NCI-H82 treated with DMSO at 0.1 percent for 48 hours (cell line): ENCODE results near the gene RNASEH2A.

Source experiments
- DNase-seq: peaks from one replicate; lab custom pipeline; 2025; ENCODE audit not compliant: unreplicated experiment; lab: John Stamatoyannopoulos, UW

RNASEH2A gene

DNA sequence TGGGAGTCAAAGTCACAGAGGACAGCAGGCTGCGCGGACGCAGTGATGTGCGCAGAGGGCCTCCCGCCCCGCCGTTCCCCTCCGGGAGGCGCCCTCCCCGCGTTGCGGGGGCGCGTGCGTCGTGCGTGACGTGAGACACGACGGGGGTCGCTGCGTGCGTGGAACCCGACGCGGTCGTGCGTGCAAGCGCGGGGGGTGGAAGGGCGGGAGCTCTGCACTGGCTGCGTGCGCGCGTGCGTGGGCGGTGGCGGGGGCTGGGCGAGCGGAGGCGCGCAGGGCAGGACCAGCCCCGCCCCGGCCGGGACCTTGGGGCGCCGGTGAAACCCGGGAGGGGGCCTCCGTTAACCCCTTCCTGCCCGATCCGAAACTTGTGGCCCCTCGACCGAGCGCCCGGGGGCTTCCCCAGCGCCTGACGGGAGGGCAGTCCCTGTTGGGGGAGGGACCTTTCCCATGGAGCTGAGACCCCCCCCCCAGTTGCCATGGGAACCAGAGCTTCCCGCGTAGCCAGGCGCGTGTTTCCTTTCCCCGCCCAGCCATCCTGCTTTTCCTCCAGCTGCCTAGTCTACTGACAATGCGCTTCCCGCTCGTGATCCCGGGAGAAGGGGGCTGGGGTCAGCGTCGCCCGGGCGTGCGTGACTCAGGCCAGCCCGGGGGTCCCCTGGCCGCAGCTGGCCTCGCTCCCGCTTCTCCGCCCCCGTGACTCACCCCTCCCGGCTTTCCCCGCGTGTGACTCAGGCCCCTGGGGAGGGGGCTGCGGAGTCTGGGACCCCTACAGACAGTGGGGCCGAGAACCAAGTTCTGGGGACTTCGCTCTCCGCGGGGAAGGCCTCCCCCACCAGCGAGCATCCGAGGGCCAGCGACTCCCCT lies 23.7 kb upstream of the RNASEH2A start:
- DNase-seq = peak; percentile 69

DNA sequence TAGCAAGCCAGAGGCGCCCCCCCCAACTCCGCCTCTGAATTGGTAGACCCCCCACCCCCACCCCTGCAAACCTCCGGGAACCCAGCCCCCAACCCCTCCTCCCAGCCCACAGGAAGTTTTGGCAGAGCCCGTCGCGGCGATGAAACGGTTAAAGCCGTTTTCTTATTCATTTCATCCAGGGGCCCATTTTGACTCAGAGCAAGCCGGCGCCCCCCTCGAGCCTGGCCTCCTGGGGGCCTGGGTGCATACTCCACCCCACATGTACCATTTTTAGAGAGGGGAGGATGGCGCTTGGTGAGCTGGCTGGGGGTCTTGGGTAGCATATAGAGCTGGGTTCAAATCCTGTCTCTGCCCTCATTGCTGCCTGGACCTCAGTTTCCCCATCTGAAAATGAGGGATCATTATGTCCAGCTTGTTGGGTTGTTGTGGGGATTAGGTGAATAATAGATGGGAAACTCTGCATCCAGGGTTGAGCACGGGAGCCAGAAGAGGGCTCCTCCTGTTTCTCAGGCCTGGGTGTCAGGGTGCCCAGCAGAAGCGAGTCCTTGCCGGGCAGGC lies 23.0 kb upstream of the RNASEH2A start:
- DNase-seq = no peak

DNA sequence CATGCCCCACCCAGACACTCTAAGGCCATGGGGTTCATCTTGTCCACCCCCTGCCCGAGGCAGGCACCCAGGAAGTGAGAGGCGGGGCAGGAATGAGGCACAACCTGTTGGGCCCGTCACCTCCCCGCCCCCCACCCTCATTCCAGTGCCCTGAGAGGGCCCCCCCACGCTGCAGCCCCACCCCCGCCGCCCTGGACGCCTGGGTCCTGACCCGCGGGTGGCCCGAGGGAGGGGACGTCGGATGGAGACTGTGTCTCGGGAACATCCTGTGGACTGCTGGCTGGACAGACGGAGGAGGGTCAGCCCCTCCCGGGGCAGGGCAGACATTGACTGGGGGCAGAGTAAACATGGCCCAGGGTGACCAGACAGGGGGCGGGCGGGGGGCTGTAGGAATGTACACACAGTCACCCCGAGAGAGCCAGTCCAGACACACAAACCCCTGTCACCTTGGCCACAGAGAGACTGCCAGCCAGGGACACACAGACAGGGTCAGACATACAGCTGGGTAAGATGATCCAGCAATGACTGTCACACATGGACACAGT lies 22.5 kb upstream of the RNASEH2A start:
- DNase-seq = no peak

DNA sequence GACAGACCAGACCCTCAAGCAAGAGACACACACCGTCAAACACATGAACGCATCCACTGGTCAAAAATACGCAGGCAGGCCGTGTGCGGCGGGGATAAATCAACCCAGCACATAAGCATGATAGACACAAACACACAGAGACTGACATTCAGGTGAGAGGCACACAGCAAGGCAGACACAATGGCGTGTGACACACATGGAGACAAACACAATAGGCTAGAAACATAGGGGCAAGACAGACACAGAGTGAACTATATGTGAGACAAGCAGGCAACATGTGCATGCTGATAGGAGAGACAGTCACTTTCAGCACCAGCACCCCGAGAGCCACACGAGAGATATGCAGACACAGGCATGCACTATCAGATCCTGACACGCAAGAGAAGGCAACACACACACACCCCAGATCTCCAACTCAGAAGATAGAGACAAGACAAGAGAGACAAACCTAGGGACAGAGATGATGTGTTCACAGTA lies 22.0 kb upstream of the RNASEH2A start:
- DNase-seq = no peak

DNA sequence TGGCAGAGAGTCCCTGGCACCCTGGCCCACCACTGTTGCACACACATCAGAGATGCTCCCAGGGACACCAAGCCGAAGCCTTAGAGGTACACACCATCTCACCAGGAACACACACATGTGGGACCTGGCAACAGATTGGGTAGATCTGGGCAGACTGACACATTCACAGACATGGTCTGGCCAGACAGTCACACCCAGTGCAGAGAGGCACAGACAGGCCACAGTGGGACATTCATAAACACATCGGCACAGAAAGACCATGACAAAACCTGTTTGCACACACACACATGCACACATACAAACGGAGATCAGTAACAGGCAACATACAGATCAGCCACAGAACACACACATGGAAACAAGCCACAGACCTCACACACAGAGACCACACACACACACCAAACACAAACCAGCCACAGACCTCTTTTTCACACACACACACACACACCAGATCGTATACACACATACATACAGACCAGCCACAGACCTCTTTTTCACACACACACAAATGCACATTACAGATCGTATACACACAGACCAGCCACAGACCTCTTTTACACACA lies 21.4 kb upstream of the RNASEH2A start:
- DNase-seq = no peak

DNA sequence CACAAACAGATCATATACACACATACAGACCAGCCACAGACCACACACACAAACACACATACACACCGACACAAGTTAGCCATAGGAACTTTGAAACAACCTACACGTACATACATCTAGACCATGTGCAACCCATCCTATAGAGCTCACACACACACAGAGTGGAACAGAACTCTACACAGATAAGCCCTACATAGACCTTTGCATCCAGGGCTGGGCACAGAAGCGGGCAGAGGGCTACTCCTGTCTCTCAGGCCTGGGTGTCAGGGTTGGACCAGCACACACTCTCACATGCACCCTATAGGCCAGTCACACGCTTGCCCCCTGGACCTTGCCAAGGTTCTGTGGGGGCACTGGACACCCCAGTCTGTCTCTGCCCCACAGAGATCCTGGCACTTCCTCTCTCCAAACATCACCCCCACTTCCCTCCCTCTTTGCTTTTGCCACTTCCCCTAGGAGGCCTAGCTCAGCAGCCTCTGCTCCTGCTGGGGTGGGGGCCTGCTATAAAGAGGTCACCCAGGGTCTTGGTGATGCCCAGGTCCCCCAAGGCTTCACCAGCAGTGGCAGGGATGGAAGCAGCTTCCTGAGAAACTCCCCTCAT lies 20.9 kb upstream of the RNASEH2A start:
- no peak for DNase-seq

DNA sequence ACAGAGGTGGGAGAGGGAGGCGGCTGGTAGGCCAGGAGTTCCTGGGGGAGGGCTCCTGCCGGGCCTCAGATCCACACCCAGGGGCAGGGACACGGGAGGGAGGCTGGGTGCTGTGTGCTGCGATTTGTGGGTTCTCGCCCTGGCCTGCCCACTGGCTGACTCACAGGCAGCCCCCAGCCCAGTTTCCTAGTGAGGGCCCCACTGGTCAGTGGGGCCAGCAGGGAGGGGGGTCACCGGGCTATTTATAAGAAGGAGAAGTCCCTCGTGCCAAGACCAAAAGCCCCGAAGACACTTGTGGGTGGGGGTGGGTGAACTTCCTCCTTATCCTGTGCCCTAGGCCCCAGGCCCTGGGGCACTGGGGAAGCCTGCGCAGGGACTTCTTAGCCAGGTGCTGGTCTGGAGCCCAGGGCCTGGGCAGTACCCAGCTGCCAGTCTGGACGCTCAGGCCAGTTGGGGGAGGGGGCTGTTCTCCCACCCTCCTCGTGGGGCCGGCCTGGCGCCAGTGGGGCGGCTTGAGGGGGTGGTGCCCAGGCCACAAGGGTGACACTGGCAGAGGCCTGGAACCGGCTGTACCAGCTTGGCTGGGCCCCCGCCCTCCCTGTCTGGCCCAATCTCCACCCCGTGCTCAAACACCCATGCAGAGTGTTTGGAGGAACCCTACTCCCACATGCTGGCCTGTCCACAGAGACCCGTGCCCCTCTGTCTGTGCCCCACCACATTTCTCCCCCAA lies 20.1 kb upstream of the RNASEH2A start:
- DNase-seq = no peak

DNA sequence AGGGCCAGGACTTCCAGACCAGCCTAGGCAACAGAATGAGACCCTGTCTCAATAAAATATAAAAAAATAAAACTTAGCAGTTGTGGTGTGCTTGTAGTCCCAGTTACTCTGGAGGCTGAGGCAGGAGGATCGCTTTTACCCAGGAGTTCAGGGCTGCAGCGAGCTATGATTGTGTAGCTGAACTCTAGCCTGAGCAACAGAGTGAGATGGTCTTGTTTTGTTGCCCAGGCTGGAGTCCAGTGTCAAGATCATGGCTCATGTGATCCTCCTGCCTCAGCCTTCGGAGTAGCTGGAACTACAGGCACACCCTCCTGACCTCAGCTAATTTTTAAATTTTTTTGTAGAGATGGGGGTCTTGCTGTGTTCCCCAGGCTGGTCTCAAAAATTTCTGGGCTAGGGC lies 19.4 kb upstream of the RNASEH2A start:
- DNase-seq = no peak

DNA sequence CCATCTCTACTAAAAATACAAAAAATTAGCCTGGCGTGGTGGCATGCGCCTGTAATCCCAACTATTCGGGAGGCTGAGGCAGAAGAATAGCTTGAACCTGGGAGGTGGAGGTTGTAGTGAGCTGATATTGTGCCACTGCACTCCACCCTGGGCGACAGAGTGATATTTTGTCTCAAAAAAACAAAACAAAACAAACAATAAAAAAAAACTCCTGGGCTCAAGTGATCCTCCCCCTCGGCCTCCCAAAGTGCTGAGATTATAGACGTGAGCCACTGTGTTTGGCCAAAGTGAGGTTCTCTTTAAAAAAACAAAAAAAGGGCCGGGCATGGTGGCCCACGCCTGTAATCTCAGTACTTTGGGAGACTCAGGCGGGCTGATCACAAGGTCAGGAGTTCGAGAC lies 18.9 kb upstream of the RNASEH2A start:
- DNase-seq = no peak

DNA sequence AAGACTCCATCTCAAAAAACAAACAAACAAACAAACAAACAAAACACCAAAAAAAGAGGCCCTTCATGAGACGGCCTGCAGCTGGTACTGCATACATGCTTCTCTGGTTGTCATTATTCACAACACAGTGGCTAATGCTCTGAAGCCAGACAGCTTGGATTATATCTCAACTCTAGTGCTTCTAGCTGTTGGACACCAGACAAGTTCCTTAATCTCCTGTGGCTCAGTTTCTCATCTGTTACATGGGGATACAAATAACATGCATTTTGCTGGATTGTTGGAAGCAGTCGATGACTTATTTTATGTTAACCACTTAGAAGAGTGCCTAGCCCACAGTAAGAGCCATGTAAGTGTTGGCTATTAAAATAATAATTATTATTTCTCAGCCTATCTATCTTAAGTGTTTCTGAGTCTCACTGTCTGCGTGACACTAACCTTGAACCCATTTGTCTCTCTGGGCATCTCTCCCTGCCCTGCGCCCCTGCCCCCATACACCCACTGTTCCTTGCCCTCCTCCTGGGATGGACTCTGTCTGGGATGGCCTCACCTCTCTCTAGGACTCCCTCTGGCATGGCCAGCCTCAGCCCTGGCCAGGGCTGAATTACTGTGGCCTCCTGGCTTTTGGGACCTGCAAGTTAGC lies 18.2 kb upstream of the RNASEH2A start:
- peak; percentile 75 for DNase-seq

DNA sequence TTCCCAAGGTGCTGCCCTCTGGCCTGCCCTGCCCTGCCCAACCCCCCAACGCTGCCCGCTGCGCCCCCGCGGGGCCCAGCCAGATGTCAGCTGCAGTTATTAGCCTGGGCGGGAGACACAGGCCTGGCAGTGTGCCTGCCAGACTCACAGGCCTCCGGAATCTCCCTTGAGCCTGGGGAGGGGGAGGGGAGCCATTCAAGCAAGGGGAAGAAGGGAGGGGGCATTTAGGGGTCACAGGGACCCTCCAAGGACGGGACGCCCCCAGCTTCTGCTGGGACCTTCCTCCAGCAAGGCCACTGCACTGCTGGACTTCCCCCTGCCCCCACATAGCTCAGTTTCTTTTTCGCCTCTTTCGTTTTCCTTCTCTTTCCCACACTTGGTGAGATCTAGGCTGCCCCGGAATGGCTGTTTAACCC lies 17.7 kb upstream of the RNASEH2A start:
- peak; percentile 74 for DNase-seq

DNA sequence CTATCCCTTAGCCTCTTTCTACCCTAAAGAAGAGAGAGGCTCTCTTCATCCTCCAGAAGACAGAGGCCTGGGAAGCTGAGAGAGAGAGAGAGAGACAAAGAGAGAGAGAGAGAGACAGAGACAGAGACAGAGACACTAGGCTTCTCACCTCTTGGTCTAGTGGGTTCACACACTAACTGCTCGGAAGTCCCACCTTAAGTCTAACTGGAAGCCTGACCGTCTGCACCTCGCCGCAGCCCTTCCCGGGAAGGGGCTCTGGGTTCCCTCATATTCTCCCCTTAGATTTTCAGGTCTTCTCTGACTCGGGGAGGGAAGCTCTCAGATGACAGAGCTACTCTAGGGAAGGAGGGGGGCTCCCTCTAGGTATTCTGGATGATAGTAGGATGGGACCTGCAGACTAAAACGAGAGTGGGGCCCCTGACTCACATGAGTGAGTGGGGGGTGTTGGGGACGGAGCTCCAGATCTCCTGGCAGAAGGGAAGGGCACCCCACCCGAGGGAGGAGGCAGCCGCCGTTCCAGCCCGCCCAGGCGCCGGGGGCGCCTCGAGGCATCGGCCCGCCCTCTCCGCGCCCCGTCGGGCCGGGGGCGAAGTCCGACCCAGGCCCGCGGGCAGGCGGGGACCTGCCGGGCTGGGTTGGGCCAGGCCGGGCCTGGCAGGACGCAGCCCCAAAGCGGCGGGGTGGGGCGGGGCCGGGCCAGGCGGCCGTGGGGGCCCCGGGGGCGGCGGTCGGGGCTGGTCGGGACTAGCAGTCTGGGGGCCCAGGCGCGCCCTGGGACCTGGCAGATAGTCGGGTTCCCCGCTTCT lies 17.1 kb upstream of the RNASEH2A start:
- DNase-seq = no peak

DNA sequence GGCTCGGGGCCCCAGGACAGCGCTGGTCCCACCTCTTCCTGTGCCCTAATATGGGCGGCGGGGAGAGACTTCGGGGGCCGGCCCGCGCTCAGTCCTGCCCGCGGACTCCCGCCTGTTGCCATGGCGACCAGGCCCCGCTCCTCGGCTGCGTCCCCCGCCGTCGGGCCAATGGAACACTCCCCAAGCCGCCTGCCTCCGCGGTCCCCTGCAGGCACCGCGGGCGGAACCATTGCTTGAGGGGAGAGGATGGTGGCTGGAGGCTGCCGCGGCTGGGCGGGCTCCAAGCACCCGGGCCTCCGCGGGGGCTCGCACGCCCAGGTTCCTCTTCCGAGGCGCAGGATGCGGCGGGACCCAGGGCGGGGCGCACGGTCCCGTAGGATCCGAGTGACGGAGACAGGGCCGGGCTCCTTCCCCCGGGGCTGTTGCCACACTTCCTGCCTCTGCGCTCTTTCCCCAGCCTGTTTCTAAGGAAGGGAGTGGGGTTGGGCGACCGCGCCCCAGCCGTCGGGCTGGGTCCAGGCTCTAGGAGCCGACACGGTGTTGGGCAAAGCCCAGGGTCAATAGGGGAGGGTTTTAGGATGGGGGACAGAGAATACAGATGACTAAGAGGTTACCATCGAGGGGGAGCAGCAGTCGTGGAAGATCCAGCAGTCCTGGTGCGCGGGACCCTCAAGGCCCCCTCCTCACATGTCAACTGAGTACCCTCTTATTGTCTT lies 16.3 kb upstream of the RNASEH2A start:
- DNase-seq = peak; percentile 86

DNA sequence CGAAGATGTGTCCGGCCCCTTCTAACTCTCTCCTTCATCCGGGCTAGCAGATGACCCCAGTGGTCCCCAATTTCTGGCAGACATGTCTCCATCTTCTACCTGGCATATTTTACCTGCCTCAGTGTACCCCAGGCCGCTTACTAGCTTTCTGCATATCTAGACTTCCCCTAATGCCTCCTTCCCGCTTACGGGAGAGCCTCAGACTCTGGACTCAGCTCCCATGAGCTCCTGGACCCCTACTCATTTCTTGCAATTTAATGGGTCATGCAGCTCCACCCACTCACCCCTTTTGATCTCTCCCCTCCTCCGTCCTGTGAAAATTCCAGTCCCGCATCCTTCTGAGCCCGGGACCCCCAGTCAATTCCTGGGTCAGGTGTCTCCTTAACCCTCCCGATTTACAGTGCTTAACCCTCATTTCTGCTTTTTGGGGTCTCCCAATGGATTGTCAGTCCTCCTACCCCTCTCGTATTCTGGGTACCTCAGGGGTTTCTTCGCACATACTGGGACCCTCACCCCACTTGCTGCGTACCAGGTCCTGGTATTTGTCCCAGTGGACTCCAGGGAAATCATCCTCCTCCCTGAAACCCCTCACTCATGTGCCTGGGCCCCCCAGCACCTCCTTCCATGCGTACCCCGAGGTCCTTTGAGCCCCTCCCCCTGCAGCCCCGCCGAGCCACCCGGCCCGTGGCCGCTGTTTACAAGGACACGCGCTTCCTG lies 15.6 kb upstream of the RNASEH2A start:
- no peak for DNase-seq

DNA sequence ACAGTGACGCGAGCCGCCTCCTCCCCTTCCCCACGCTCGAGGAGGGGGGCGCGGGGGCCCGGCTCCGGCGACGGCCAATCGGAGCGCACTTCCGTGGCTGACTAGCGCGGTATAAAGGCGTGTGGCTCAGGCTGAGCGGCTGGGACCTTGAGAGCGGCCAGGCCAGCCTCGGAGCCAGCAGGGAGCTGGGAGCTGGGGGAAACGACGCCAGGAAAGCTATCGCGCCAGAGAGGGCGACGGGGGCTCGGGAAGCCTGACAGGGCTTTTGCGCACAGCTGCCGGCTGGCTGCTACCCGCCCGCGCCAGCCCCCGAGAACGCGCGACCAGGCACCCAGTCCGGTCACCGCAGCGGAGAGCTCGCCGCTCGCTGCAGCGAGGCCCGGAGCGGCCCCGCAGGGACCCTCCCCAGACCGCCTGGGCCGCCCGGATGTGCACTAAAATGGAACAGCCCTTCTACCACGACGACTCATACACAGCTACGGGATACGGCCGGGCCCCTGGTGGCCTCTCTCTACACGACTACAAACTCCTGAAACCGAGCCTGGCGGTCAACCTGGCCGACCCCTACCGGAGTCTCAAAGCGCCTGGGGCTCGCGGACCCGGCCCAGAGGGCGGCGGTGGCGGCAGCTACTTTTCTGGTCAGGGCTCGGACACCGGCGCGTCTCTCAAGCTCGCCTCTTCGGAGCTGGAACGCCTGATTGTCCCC lies 14.9 kb upstream of the RNASEH2A start, which contains the start of gene JUNB:
Gene JUNB (plus strand): TSS at position 142 of the 706 bp plus-strand sequence. CDS start 286 bp downstream, at position 428.
- peak; percentile 89 for DNase-seq

DNA sequence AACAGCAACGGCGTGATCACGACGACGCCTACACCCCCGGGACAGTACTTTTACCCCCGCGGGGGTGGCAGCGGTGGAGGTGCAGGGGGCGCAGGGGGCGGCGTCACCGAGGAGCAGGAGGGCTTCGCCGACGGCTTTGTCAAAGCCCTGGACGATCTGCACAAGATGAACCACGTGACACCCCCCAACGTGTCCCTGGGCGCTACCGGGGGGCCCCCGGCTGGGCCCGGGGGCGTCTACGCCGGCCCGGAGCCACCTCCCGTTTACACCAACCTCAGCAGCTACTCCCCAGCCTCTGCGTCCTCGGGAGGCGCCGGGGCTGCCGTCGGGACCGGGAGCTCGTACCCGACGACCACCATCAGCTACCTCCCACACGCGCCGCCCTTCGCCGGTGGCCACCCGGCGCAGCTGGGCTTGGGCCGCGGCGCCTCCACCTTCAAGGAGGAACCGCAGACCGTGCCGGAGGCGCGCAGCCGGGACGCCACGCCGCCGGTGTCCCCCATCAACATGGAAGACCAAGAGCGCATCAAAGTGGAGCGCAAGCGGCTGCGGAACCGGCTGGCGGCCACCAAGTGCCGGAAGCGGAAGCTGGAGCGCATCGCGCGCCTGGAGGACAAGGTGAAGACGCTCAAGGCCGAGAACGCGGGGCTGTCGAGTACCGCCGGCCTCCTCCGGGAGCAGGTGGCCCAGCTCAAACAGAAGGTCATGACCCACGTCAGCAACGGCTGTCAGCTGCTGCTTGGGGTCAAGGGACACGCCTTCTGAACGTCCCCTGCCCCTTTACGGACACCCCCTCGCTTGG lies 14.1 kb upstream of the RNASEH2A start:
- peak; percentile 40 for DNase-seq

DNA sequence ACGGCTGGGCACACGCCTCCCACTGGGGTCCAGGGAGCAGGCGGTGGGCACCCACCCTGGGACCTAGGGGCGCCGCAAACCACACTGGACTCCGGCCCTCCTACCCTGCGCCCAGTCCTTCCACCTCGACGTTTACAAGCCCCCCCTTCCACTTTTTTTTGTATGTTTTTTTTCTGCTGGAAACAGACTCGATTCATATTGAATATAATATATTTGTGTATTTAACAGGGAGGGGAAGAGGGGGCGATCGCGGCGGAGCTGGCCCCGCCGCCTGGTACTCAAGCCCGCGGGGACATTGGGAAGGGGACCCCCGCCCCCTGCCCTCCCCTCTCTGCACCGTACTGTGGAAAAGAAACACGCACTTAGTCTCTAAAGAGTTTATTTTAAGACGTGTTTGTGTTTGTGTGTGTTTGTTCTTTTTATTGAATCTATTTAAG lies 13.5 kb upstream of the RNASEH2A start:
- DNase-seq = peak; percentile 43
